Activated CD4-positive, CD25-positive, alpha-beta regulatory T cell treated with anti-CD3 and anti-CD28 coated beads, Interleukin-2, amount 50 U/mL, for 24 hours (primary cell): Measurements from ENCODE around the gene SDK2.

Experiments
- ATAC-seq, 2 donors: fragments of 150-1000 bp; cut with Tn5 transposase; one replicate each; pipeline ENCODE4 v1.10.0; 2021; ENCODE audit warnings: mild to moderate bottlenecking in 1 of 2, moderate library complexity in 1 of 2

Gene SDK2

DNA sequence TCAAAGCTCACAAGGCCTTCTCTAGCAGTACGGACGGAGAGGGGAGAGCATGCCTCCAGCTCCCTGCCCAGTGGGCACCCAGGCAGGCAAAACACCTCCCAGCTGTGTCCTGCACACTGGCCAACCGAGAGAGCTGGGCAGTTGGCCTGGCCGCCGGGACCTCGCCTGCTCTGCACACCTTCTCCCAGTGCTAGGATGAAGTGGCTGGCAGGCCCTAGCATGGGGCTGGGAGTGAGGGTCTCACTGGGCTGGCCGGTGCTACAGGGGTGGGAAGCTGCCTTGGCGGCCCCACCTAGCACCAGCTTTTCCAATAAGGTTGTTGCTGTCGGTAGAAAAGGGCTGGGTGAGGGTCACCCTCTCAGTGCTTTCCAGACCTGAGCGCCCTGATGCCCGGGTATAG, 60.2 kb downstream of the SDK2 start:
- ATAC-seq: no peak

GRCh38 chr17:73582821-73583220, 61.4 kb downstream of the SDK2 start:
- no peak for ATAC-seq

- no peak for ATAC-seq
Measured at GRCh38 chr17:73582359-73582758, 61.9 kb downstream of the SDK2 start.

DNA sequence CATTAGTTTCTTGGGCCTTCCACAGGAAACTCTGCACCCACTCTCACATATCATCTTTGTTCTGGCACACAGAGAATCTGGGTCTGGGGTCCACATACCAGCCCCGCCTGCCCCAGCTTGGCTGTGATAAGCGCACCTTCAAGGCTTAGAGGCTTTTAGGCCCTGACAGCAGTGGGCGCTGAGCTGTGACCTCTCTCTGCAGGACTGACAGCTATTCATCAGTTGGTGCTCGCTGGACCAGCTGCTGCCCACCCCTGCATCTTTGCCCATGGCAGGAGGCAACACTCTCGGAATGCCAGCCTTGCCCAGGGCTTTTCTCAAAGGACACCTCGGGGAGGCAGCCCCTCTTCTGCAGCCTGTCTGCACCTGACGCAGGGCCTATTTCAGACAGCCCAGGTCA, 62.9 kb downstream of the SDK2 start:
- ATAC-seq: no peak

DNA sequence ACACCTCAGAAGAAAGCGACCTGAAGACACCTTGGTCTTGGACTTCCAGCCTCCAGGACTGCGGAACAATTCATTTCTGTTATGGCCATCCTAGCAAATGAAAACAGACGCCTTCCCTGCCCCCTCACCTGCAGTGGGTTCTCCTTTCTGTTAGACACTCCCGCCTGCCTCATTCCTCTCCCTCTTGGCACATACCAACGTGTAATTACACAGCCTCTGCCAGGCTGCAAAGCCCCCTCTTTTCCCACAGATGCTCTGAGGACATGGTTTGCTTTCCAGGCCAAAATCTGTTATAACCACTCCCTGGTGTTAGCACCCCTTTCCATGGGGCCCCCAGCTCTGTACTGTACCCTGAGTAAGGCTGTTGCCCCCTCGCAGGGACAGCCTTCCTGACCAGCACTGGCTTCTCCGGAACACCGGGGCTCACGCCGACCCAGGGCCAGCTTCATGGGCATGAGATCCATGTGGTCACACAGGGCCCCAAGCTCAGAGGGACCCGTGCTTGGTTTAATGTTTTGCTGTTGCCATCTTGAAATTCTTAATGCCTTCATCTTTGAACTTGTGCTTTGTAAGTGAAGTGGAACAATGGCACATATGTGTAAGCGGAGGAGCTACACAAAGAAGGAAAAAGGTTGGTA, 64.1 kb downstream of the SDK2 start:
- no peak for ATAC-seq

DNA sequence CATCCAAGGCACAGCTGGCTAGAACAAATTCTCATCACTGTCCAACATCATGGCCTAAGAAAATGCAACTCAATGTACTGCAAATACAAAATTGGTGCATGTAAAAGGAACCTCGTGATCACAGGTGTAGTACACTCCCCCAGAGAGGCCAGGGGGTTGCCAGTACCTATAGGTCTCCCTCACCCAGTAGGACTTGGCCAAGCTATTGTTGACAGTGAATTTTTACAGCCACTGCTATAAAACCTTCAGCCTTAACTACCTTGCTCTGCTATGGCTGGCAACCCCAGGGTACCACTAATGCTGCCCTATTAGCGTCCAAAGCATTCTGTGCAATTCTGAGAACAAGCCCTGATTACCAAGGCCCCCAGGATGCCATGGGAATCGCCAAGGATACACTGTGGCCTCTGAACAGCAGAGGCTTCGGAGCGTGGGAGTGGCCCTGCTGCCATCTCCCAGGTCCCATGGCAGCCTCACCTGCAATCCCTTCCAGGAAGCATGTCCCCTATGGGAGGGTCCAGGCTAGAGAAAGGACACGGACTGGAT, 67.6 kb downstream of the SDK2 start:
- no peak for ATAC-seq

DNA sequence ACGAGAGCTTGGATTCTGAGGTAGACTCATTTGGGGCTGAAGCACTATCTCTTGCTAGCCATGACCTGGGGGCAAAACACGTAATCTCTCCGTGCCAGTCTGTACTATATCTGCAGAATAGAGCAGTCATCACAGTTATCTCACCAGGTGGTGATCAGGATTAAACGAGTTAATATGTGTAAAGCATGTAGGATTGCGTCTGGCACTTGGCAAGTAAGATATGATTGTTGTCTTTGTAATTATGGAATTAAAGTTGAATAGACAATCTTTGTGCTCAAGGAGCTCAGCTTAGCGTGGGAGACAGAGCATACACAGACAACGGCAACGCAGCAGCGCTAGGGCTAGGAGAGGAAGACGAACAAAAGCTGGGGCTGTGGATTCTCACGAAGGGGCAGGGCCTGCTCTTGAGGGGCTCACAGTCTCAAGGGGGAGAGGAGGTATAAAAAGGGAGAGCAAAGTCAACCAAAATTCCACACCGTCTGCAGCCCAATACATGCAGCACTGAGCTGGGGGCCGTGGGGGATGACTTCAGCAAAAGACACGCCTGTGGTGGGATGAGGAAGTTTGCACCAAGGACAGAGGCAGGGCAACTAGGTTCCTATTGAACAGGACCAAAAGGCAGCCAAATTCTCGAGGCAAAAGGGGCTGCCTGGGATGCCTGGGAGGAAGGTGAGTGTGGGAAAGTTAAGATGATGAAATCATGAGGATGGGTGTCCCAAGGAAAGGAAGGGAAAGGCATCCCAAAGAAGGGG, 68.6 kb downstream of the SDK2 start:
- ATAC-seq: no peak

- ATAC-seq: no peak
Measured at GRCh38 chr17:73571511-73572130, 72.6 kb downstream of the SDK2 start.

- ATAC-seq: no peak
Measured at GRCh38 chr17:73569762-73570319, 74.4 kb downstream of the SDK2 start.

DNA sequence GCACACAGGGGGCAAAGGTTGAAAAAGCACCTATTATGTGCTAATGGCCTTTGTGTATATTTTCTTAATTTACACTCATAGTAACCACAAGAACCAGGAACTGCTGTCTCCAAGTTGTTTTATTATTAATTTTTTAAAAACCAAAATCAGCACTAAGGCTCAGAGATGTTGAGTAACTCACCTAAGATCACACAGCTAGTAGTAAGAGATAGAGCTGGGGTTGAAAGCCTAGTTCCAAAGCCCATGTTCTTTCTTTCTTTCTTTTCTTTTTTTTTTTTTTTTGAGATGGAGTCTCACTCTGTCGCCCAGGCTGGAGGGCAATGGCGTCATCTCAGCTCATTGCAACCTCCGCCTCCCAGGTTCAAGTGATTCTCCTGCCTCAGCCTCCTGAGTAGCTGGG, 75.3 kb downstream of the SDK2 start:
- ATAC-seq: no peak

DNA sequence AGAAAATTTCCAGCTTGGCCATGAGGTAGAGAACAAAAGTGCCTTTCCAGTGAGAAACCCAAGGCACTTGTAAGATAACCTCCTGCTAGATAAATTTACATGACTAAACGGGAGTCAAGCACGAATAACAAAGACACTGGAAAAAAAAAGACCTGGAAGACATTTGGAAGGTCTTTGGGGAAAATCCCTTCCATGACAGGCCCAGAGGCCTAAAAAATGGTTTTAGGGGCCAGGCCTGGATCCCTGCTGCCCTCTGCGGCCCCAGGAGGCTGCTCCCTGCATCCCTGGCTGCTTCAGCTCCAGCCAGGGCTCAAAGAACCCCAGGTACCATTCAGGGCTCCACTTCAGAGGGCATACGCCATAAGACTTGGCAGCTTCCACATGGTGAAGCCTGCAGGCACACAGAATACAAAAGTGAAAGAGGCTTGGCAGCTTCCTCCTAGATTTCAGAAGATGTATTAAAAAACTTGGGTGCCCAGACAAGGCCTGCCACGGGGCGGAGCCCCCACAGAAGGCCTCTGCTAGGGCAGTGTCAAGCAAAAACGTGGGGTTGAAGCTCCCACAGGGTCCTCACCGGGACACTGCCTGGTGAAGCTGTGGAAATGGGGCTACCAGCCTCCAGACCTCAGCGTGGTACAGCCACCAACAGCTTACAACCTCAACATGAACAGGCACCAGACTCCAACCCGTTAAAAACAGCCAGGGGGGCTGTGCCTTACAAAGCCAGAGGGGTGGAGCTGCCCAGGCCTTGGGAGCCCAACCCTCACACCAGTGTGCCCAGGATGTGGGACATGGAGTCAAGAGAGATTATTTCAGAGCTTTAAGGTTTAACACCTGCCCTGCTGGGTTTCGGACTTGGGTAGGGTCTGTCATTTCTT, 77.1 kb downstream of the SDK2 start:
- peak; percentile 73 to 78 for ATAC-seq

GRCh38 chr17:73564843-73565242, 79.4 kb downstream of the SDK2 start:
- ATAC-seq: no peak

DNA sequence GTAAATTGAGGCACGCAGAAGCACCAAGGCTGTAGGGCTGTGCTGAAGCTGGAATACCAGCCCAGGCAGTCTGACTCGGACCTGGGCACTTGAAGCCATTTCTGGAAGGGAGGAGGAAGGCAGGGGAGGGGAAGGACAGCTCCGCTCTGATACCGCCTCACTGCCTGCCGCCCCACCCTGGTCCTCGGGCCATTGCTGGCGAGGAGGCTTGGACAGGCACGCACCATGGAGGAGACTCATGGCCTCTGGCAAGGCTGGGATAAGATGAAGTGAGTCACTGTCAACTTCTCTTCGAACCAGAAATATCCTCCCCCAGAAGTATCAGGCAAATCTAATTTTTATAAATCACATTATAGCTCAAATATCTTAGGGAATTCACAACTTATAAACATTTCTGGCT, 81.3 kb downstream of the SDK2 start:
- no peak for ATAC-seq

GRCh38 chr17:73561111-73561510, 83.1 kb downstream of the SDK2 start:
- ATAC-seq: no peak

GRCh38 chr17:73560661-73561060, 83.6 kb downstream of the SDK2 start:
- no peak for ATAC-seq

- ATAC-seq: no peak
Measured at GRCh38 chr17:73559532-73559931, 84.7 kb downstream of the SDK2 start.

- ATAC-seq: no peak
Measured at GRCh38 chr17:73555199-73555960, 88.9 kb downstream of the SDK2 start.

- ATAC-seq: no peak
Measured at GRCh38 chr17:73554498-73554897, 89.7 kb downstream of the SDK2 start.

GRCh38 chr17:73553311-73553710, 90.9 kb downstream of the SDK2 start:
- ATAC-seq: no peak

DNA sequence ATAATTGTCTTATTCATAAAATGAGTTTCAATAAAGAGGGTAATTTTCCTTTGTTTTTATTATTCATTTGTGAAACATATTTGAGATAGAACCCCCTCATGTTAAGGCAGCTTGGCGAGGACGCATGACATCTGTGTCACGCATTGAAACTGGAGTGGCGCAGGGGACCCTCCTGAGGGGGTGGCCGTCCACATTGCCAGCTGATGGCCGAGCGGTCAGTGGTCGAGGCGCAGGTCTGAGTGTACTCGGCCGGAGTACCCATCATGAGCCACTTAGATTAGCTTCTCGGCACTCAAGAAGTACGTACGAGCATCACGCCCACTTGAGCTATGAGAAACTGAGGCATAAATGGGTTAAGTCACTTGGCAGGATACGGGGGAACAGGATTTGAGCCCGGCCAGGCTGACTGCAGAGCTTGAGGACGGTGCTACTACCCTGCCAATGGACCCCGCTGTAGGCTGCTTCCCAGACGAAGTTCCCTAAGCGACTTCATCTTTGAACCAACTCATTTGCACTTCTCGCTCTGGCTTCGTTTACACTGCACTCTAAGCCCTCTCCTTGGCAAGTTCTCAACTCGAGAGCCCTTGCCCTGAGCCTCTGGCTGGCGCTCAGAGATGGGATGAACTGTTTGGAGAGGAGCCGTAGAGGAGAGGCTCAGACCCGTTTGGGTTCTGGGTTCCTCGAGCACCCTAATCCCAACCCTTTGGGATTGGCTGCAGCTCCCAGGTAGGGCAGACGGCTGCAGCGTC, 91.8 kb downstream of the SDK2 start:
- ATAC-seq: no peak

DNA sequence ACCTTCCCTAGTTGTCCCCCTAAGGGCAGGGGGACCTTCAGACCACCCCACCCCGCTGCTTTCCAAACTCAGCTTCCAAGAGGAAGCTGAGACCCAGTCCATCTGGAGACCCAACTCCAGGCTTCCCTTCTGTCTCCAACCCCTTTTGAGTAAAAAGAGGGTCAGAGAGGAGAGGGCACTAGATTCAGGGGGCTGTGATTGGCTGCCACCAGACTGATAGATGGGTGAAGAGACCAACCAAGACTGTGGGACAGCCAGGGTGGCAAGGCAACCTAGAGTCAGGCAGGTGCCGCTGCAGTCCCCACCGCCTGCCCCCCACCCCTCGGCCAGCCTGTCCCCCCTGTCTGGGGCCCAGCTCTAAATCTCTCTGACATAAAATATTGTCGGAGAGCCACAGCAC, 92.5 kb downstream of the SDK2 start:
- ATAC-seq: peak in 1 of 2 donors; percentile 51
